Upper lobe of left lung (tissue), 4 donors: ENCODE data around the gene TBC1D8.

Source experiments
- CTCF ChIP-seq, 6 experiments: fragments of 450-650 bp in 4 of 6; fragments of 200-600 bp in 2 of 6; sonication (generic) in 2 of 6; IDR thresholded peaks; one replicate each; pipeline ENCODE4 v1.5.1; 2016 to 2019; ENCODE audit warnings: antibody characterized with exemption in 6 of 6
- EP300 ChIP-seq, 4 donors: sonication (generic); formaldehyde crosslinking; IDR thresholded peaks; one replicate each; pipeline ENCODE4 v1.5.1; 2017; ENCODE audit warnings: antibody characterized with exemption in 4 of 4, control low read depth in 2 of 4
- POLR2A ChIP-seq, 4 donors: fragments of 450-650 bp; IDR thresholded peaks; one replicate each; pipeline ENCODE4 v1.5.1; 2016 to 2017; ENCODE audit warnings: antibody characterized with exemption in 4 of 4, mild to moderate bottlenecking in 2 of 4

GRCh38 chr2:101003278-101003775, 147.9 kb downstream of the TBC1D8 start:
- TF ChIP-seq CTCF (IDR thresholded peaks at IDR 0.05) (no peak), POLR2A (IDR thresholded peaks at IDR 0.05) (no peak), EP300 (IDR thresholded peaks at IDR 0.05) (no peak)
